Measurements from ENCODE around the gene GRIP2.

Gene GRIP2

GRCh38 chr3:14539742-14540491, at the start of gene GRIP2:
Gene GRIP2, minus strand, starts transcription at chr3:14540342. Its CDS starts 34 bp downstream, at chr3:14540308.
- no peak for DNase-seq (ENCODE audit: low read depth)

- no peak for DNase-seq (ENCODE audit: low read depth)
These were observed 48.4 kb upstream of the GRIP2 start for GRCh38 chr3:14588425-14589112.

- DNase-seq (ENCODE audit: low read depth) = peak; percentile 16
These were observed 47.7 kb upstream of the GRIP2 start for GRCh38 chr3:14587740-14588360.

- no peak for DNase-seq (ENCODE audit: low read depth)
These were observed 46.5 kb upstream of the GRIP2 start for GRCh38 chr3:14586611-14587010.

- DNase-seq (ENCODE audit: low read depth) = no peak
These were observed 43.5 kb upstream of the GRIP2 start for GRCh38 chr3:14583548-14584091.

- no peak for DNase-seq (ENCODE audit: low read depth)
These were observed 41.9 kb upstream of the GRIP2 start for GRCh38 chr3:14582045-14582410.

GRCh38 chr3:14581334-14582044, 41.3 kb upstream of the GRIP2 start:
- DNase-seq (ENCODE audit: low read depth) = no peak

- DNase-seq (ENCODE audit: low read depth) = no peak
These were observed 37.8 kb upstream of the GRIP2 start for GRCh38 chr3:14577897-14578296.

GRCh38 chr3:14576163-14576562, 36.0 kb upstream of the GRIP2 start:
- no peak for DNase-seq (ENCODE audit: low read depth)

- DNase-seq (ENCODE audit: low read depth) = no peak
These were observed 34.0 kb upstream of the GRIP2 start for GRCh38 chr3:14574183-14574582.

- no peak for DNase-seq (ENCODE audit: low read depth)
These were observed 33.6 kb upstream of the GRIP2 start for GRCh38 chr3:14573706-14574105.

- DNase-seq (ENCODE audit: low read depth) = no peak
These were observed 30.7 kb upstream of the GRIP2 start for GRCh38 chr3:14570864-14571263.

GRCh38 chr3:14570089-14570488, 29.9 kb upstream of the GRIP2 start:
- DNase-seq (ENCODE audit: low read depth) = no peak

GRCh38 chr3:14569474-14570000, 29.4 kb upstream of the GRIP2 start:
- no peak for DNase-seq (ENCODE audit: low read depth)

- DNase-seq (ENCODE audit: low read depth) = no peak
These were observed 28.1 kb upstream of the GRIP2 start for GRCh38 chr3:14568269-14568668.

- no peak for DNase-seq (ENCODE audit: low read depth)
These were observed 26.7 kb upstream of the GRIP2 start for GRCh38 chr3:14566812-14567211.

GRCh38 chr3:14565868-14566588, 25.9 kb upstream of the GRIP2 start:
- DNase-seq (ENCODE audit: low read depth) = peak; percentile 19

- no peak for DNase-seq (ENCODE audit: low read depth)
These were observed 24.6 kb upstream of the GRIP2 start for GRCh38 chr3:14564741-14565140.

GRCh38 chr3:14563946-14564539, 23.9 kb upstream of the GRIP2 start:
- no peak for DNase-seq (ENCODE audit: low read depth)

- no peak for DNase-seq (ENCODE audit: low read depth)
These were observed 22.2 kb upstream of the GRIP2 start for GRCh38 chr3:14562121-14562890.
